Measurements from ENCODE around the gene TRIL.

Gene TRIL

DNA sequence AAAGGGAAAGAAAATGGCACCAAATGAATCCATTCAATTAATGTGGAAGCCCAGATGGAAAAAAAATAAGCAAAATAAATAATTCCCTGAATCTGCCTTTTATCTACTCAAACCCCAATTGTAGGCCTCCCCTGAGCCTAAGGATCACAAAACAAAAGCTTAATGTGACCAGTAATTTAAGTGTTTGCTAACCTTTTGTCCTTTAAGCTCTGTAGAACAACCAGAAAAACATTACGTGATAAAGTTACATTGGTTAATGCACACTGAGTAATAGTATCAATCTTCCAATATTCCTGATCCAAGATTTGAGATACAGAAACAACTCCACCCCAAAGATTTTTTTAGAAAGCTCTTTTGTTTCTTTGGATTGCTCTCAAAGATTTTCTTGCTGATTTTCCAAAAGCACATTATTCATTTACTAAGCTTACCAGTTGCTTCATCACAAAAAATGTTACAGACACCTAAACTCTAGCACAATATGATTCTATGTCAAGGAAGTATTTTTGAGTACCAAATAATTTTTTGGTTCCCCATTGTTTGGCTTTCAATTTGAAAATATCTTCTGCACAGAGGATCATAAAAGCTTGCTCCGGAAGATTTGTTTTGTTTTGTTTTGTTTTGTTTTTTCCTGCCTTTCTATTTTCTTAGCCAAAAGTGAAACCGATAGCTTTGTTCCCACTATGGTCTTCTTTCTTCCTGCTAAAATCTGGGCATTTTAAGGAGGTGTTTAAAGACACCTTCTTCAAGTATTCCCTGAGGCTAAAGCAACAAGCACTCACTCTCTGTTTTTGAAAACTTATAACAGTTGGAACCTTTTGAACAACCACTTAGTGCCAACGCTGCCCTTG is 54.2 kb downstream of the TRIL start:
- Histone ChIP-seq H2BK15ac (replicated peaks; ENCODE audit: low read depth) (no peak overlapping the region), H3K4me2 (ENCODE audit: low read length) (no peak overlapping the region), H2BK5ac (ENCODE audit: low read length) (no peak overlapping the region), H3K18ac (ENCODE audit: low read length) (no peak overlapping the region), H2BK120ac (ENCODE audit: low read depth, low read length) (no peak overlapping the region), H3K79me1 (ENCODE audit: low read length) (no peaks in the 10 kb centered on the region), H3K4me1 (ENCODE audit: control insufficient read depth, low read depth, low read length) (no peaks in the 10 kb centered on the region), H3K27ac (ENCODE audit: low read depth, low read length) (no peak overlapping the region), H3K27me3 (ENCODE audit: insufficient read depth, low read length, poor library complexity) (no peaks in the 10 kb centered on the region), H3K23ac (ENCODE audit: low read length) (no peak overlapping the region), H4K5ac (ENCODE audit: low read length) (no peak overlapping the region), H4K8ac (ENCODE audit: low read depth, low read length) (no peak overlapping the region), H3K4ac (ENCODE audit: low read depth, low read length) (no peak overlapping the region), H3K79me2 (ENCODE audit: control insufficient read depth, insufficient read depth, low read length) (no peaks in the 10 kb centered on the region), H3K36me3 (ENCODE audit: control insufficient read depth, insufficient read depth, low read length) (no peaks in the 10 kb centered on the region), H2AK5ac (ENCODE audit: low read length) (no peak overlapping the region), H3K4me3 (ENCODE audit: low read length) (no peak overlapping the region), H3K56ac (ENCODE audit: low read length) (no peak overlapping the region), H3K9ac (ENCODE audit: low read length) (no peak overlapping the region)
- DNase-seq = no peak
- no CpG with 5 or more reads among the region's 4 CpGs for WGBS (ENCODE audit: extremely low coverage, insufficient coverage, low lambda C conversion rate)

Measured in mesendoderm (in vitro differentiated cells).